ENCODE results near the gene RITA1. TPM values are rescaled to one million over a fixed set of nuclear protein-coding genes. Genes with fewer than 3 reads are reported as not detected.

RITA1 gene
- total RNA-seq, 1 donor from 2014 or later = 18.2 TPM

DNA sequence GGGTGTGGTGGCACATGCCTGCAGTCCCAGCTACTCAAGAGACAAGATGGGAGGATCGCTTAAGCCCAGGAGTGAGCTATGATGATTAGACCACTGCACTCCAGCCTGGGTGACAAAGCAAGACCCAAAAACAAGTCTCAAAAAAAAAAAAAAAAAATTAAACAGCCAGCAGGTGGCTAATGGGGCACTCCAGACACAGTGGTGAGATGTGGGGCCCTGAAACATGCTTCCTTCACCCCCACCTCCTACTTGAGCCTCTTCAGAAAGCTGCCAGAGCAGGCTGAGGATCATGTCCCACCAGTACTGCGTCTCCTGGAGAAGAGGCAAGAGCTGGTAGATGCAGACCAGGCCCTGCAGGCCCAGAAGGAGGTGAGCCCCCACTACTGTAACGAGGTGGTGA lies 33.9 kb upstream of the RITA1 start:
- ChIA-PET POLR2A (interaction anchor here (1.1 to 2.7 kb wide), 2 partner anchors 9 to 30 kb away, joined by 5 to 14 read pairs; no protein-coding TSS in a partner anchor), CTCF (interaction anchor here (1.0 to 1.6 kb wide), 2 partner anchors 77 to 159 kb away, joined by 3 to 8 read pairs; no protein-coding TSS in a partner anchor)
- ATAC-seq (ENCODE audit: low read depth) (no peak), DNase-seq (no peak)
- Mint-ChIP-seq H3K4me3 (peak overlapping the region; percentile 80), H3K27me3 (peaks cover 8% of the 10 kb centered on the region), H3K4me1 (peaks cover 24% of the 10 kb centered on the region), H3K36me3 (ENCODE audit: low read depth) (peaks cover 2% of the 10 kb centered on the region), H3K9me3 (no peaks in the 10 kb centered on the region), H3K27ac (no peak overlapping the region)
- TF ChIP-seq, protein P1, sequence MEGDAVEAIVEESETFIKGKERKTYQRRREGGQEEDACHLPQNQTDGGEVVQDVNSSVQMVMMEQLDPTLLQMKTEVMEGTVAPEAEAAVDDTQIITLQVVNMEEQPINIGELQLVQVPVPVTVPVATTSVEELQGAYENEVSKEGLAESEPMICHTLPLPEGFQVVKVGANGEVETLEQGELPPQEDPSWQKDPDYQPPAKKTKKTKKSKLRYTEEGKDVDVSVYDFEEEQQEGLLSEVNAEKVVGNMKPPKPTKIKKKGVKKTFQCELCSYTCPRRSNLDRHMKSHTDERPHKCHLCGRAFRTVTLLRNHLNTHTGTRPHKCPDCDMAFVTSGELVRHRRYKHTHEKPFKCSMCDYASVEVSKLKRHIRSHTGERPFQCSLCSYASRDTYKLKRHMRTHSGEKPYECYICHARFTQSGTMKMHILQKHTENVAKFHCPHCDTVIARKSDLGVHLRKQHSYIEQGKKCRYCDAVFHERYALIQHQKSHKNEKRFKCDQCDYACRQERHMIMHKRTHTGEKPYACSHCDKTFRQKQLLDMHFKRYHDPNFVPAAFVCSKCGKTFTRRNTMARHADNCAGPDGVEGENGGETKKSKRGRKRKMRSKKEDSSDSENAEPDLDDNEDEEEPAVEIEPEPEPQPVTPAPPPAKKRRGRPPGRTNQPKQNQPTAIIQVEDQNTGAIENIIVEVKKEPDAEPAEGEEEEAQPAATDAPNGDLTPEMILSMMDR (IDR thresholded peaks at IDR 0.05) = no peak
- intact Hi-C loops (cut with micrococcal nuclease) = loop anchor here (2.0 kb wide), 1 partner anchor 23 kb away; no protein-coding TSS in a partner anchor

DNA sequence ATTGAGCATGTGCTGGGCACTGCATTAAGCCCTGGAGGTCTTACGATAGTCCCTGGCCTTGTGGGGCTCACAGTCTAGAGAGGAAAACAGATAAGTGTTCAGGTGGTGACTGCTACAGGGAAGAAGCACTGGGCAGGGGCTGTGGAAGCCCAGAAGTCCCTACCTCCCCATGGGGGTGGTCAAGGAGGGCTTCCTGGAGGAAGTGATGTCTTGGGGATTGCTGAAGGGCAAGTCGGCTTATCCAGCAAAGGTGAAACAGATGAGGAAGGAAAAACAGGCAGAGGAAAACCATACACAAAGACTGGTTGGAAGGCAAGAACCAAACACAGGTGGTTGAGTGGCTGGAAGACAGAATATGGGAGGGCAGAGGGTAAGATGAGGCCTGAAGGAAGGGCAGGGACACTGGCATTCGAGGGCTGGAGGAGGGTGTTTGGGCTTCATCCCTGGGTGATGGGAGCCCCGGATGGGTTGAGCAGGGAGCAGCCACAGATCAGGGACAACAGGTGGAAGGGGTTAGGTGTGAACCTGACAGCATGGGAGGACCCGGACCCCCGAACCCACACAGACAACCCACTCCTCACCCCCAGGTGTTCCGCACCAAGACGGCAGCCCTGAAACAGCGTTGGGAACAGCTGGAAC lies 33.2 kb upstream of the RITA1 start:
- Mint-ChIP-seq H3K36me3 (ENCODE audit: low read depth) (peaks cover 9% of the 10 kb centered on the region), H3K4me3 (peak overlapping the region; percentile 80), H3K27me3 (peaks cover 8% of the 10 kb centered on the region), H3K9me3 (no peaks in the 10 kb centered on the region), H3K4me1 (peaks cover 24% of the 10 kb centered on the region), H3K27ac (no peak overlapping the region)
- intact Hi-C loops (cut with micrococcal nuclease) = loop anchor here (2.0 kb wide), 1 partner anchor 22 kb away; no protein-coding TSS in a partner anchor
- ATAC-seq (ENCODE audit: low read depth) = no peak
- DNase-seq = no peak
- TF ChIP-seq, protein P1 (IDR thresholded peaks at IDR 0.05) = no peak
- POLR2A ChIA-PET = interaction anchor here (0.8 to 2.7 kb wide), 7 partner anchors 10 to 60 kb away, joined by 3 to 14 read pairs (median 4); partner anchors contain the start of genes DDX54 and RITA1
- CTCF ChIA-PET = interaction anchor here (0.9 to 2.7 kb wide), 16 partner anchors 10 to 160 kb away, joined by 3 to 46 read pairs (median 6); partner anchors contain the start of gene RASAL1

DNA sequence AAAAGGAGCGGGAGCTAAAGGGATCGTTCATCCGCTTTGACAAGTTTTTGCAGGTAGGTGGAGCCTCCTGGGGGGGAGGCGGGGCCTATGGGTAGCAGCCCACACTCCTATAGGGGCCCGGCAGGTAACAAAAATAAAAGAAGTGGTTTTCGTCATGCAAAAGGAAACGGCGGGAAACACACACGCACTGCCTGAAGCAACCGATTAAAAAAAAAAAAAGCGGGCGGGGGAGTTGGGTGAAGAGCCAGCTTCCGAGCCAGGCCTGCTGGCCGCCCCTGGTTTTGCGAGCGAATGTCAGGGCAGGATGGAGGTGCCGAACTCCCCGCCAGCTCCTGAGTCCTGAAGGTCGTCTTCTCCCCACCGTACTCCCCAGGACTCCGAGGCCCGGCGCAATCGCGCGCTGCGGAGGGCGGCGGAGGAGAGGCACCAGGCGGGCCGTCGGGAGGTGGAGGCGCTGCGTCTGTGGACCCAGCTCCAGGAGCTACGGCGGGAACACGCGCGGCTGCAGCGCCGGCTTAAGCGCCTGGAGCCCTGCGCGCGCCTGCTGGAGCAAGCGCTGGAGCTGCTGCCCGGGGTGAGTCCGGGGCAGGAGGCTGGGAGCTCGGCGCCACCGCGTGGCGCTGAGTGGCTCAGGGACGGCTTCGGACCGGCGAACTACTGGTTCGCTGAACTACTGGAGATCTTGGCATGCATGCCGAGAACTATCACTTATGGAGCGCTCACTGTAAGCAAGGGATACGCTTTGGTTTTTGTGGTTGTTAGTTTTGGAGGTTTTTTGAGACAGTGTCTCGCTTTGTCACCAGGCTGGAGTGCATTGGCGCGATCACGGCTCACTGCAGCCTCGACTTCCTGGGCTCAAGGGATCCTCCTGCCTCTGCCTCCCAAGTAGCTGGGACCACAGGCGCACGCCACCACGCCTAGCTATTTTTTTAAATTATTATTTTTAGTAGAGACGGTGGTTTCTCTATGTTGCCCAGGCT lies 32.4 kb upstream of the RITA1 start:
- Mint-ChIP-seq H3K36me3 (ENCODE audit: low read depth) (peaks cover 17% of the 10 kb centered on the region), H3K9me3 (no peaks in the 10 kb centered on the region), H3K27ac (no peak overlapping the region), H3K4me1 (peaks cover 24% of the 10 kb centered on the region), H3K27me3 (peaks cover 8% of the 10 kb centered on the region), H3K4me3 (peak overlapping the region; percentile 80)
- peak; percentile 66 for ATAC-seq (ENCODE audit: low read depth)
- intact Hi-C loops (cut with micrococcal nuclease) = loop anchor here (1.0 to 2.0 kb wide), 4 partner anchors 11 to 105 kb away; no protein-coding TSS in a partner anchor
- peak; percentile 45 for DNase-seq
- TF ChIP-seq, protein P1 (IDR thresholded peaks at IDR 0.05) = no peak
- CTCF ChIA-PET = interaction anchor here (0.8 to 2.7 kb wide), 20 partner anchors 11 to 252 kb away, joined by 3 to 46 read pairs (median 4); partner anchors contain the start of gene RASAL1
- POLR2A ChIA-PET = interaction anchor here (0.8 to 2.7 kb wide), 15 partner anchors 10 to 175 kb away, joined by 3 to 14 read pairs (median 4); partner anchors contain the start of genes DDX54, OAS2, RASAL1 and RITA1

DNA sequence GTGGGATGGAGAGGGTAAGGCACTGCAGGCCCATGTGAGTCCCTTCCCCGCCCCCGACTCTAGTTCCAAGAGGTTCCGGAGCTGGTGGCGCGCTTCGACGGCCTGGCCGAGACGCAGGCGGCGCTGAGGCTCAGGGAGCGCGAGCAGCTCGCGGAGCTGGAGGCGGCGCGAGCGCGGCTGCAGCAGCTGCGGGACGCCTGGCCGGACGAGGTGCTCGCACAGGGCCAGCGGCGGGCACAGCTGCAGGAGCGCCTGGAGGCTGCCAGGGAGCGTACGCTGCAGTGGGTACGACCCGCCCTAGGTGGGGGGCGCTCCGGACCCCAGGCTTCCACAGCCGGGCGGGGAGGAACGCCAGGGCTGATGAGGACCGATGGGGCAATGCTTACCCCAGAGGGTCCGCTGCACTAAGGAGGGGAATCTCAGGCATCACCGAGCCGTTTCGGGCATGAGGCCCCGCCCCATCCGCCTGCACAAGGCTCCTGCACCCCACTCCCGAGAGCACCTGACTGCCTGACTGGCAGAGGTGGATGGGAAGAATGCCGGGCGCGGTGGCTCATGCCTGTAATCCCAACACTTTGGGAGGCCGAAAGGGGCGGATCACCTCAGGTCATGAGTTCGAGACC lies 31.1 kb upstream of the RITA1 start:
- CTCF ChIA-PET = interaction anchor here (1.0 to 2.7 kb wide), 7 partner anchors 13 to 254 kb away, joined by 3 to 46 read pairs (median 6); no protein-coding TSS in a partner anchor
- no peaks in the 10 kb centered on the region for H3K9me3 Mint-ChIP-seq
- peak overlapping the region; percentile 24 for H3K4me3 Mint-ChIP-seq
- intact Hi-C loops (cut with micrococcal nuclease) = loop anchor here (1.0 kb wide), 1 partner anchor 56 kb away; no protein-coding TSS in a partner anchor
- H3K4me1 Mint-ChIP-seq = peaks cover 24% of the 10 kb centered on the region
- H3K27me3 Mint-ChIP-seq = peaks cover 8% of the 10 kb centered on the region
- ATAC-seq (ENCODE audit: low read depth) (peak; percentile 27), DNase-seq (no peak)
- peaks cover 30% of the 10 kb centered on the region for H3K36me3 Mint-ChIP-seq (ENCODE audit: low read depth)
- TF ChIP-seq, protein P1 (IDR thresholded peaks at IDR 0.05) = no peak
- POLR2A ChIA-PET = interaction anchor here (0.6 to 1.9 kb wide), 8 partner anchors 12 to 104 kb away, joined by 3 to 9 read pairs (median 5); partner anchors contain the start of genes DDX54 and RASAL1
- no peak overlapping the region for H3K27ac Mint-ChIP-seq

Measured in activated B cell treated with CpG ODN at 0.5 μM for 24 hours (primary cell).